Gastroesophageal sphincter (tissue), 4 donors: Measurements from ENCODE around the gene CHD5. TPM values are rescaled to one million over a fixed set of nuclear protein-coding genes. Genes with fewer than 3 reads are reported as not detected.

Experiments used
- ATAC-seq: fragments of 150-250 bp; one replicate; pipeline ENCODE4 v1.9.1; 2016; ENCODE audit warnings: mild to moderate bottlenecking, moderate library complexity
- H3K27ac ChIP-seq, 4 donors: fragments of 200-600 bp; sonication (generic) in 3 of 4; 1 replicate in 3 of 4; 2 replicates in 1 of 4; pipeline ENCODE4 v1.5.1; 2016 to 2019
- H3K27me3 ChIP-seq: fragments of 200-600 bp; sonication (generic); one replicate; pipeline ENCODE4 v1.5.1; 2019
- H3K36me3 ChIP-seq, 2 donors: fragments of 200-600 bp; sonication (generic); one replicate each; pipeline ENCODE4 v1.5.1; 2019; ENCODE audit warnings: control low read depth in 1 of 2
- H3K4me1 ChIP-seq, 3 donors: fragments of 200-600 bp; sonication (generic); 1 replicate in 2 of 3; 2 replicates in 1 of 3; pipeline ENCODE4 v1.5.1; 2016 to 2019; ENCODE audit warnings: control low read depth in 2 of 3
- H3K4me3 ChIP-seq, 2 donors: fragments of 200-600 bp; sonication (generic); one replicate each; pipeline ENCODE4 v1.5.1; 2019; ENCODE audit warnings: mild to moderate bottlenecking in 1 of 2, moderate library complexity in 1 of 2
- H3K9me3 ChIP-seq, 3 donors: fragments of 200-600 bp; sonication (generic); one replicate each; pipeline ENCODE4 v1.5.1; 2017 to 2019; ENCODE audit warnings: control low read depth in 2 of 3
- CTCF ChIP-seq, 4 experiments: fragments of 200-600 bp in 2 of 4; fragments of 450-650 bp in 2 of 4; sonication (generic) in 1 of 4; IDR thresholded peaks; one replicate each; pipeline ENCODE4 v1.5.1; 2017 to 2019; ENCODE audit warnings: antibody characterized with exemption in 4 of 4, mild to moderate bottlenecking in 2 of 4, moderate library complexity in 2 of 4
- EP300 ChIP-seq: sonication (generic); formaldehyde crosslinking; IDR thresholded peaks from one replicate; pipeline ENCODE4 v1.6.1; 2017; ENCODE audit warnings: antibody characterized with exemption, mild to moderate bottlenecking
- POLR2A ChIP-seq, 2 donors: fragments of 450-650 bp; IDR thresholded peaks; one replicate each; pipeline ENCODE4 v1.6.1; 2017; ENCODE audit warnings: antibody characterized with exemption in 2 of 2, mild to moderate bottlenecking in 2 of 2, moderate library complexity in 1 of 2
- POLR2AphosphoS5 ChIP-seq: sonication (generic); formaldehyde crosslinking; IDR thresholded peaks from one replicate; pipeline ENCODE4 v1.6.1; 2017; ENCODE audit warnings: antibody characterized with exemption
- WGBS, 2 donors: methylation state at CpG; one replicate each; pipeline ENCODE4 v1.1.5; 2018; ENCODE audit warnings: low coverage in 1 of 2; 5-methylcytosine and 5-hydroxymethylcytosine counted together
- total RNA-seq, 4 donors: library from RNA; depleted of rRNA; stranded (reverse); fragments of >200 nt; gene quantifications; one replicate each; pipeline ENCODE4 v1.1.0, GENCODE V29; 2016

CHD5 gene
- total RNA-seq, 4 donors from 2014 or later, result 4.4 to 34.9 (median 9.2) TPM

- Histone ChIP-seq H3K36me3 (peaks cover 0 to 10% of the 10 kb centered on the region in 2 donors), H3K27ac (no peak overlapping the region), H3K4me1 (no peaks in the 10 kb centered on the region), H3K27me3 (peaks cover 6% of the 10 kb centered on the region), H3K9me3 (no peaks in the 10 kb centered on the region), H3K4me3 (no peak overlapping the region)
- WGBS, 2 donors, result 40% methylated on average over 1 of the region's 21 CpGs; no CpG with 5 or more reads in 1 of the 2 donors
- no peak for ATAC-seq
- TF ChIP-seq POLR2AphosphoS5 (no peak), EP300 (no peak), POLR2A (IDR thresholded peaks at IDR 0.05) (no peak), CTCF (IDR thresholded peaks at IDR 0.05) (no peak)
Measured at GRCh38 chr1:6094801-6095505, 85.2 kb downstream of the CHD5 start.

- H3K4me1 ChIP-seq, result no peaks in the 10 kb centered on the region
- H3K27ac ChIP-seq, result no peak overlapping the region
- no peaks in the 10 kb centered on the region for H3K27me3 ChIP-seq
- H3K4me3 ChIP-seq, result no peak overlapping the region
- WGBS, 2 donors, result 71 to 84% methylated on average over 3 to 5 of the region's 19 CpGs
- TF ChIP-seq POLR2A (IDR thresholded peaks at IDR 0.05) (no peak), EP300 (no peak), POLR2AphosphoS5 (no peak), CTCF (IDR thresholded peaks at IDR 0.05) (no peak)
- no peaks in the 10 kb centered on the region for H3K9me3 ChIP-seq
- ATAC-seq, result no peak
- peaks cover 0 to 10% of the 10 kb centered on the region in 2 donors for H3K36me3 ChIP-seq
Measured at GRCh38 chr1:6094246-6094645, 85.9 kb downstream of the CHD5 start.

GRCh38 chr1:6093611-6094010 is 86.5 kb downstream of the CHD5 start:
- no peak for ATAC-seq
- H3K9me3 ChIP-seq, result no peaks in the 10 kb centered on the region
- H3K4me3 ChIP-seq, result no peak overlapping the region
- no peak overlapping the region for H3K27ac ChIP-seq
- H3K4me1 ChIP-seq, result no peaks in the 10 kb centered on the region
- H3K36me3 ChIP-seq, result peaks cover 0 to 14% of the 10 kb centered on the region in 2 donors
- no peaks in the 10 kb centered on the region for H3K27me3 ChIP-seq
- TF ChIP-seq EP300, result no peak
- no peak for TF ChIP-seq POLR2AphosphoS5
- no peak for TF ChIP-seq POLR2A (IDR thresholded peaks at IDR 0.05)
- no peak for TF ChIP-seq CTCF (IDR thresholded peaks at IDR 0.05)
- 94 to 100% methylated on average over 1 to 4 of the region's 9 CpGs for WGBS, 2 donors

- Histone ChIP-seq H3K9me3 (no peaks in the 10 kb centered on the region), H3K4me3 (no peak overlapping the region), H3K27me3 (no peaks in the 10 kb centered on the region), H3K27ac (no peak overlapping the region), H3K4me1 (no peaks in the 10 kb centered on the region), H3K36me3 (peaks cover 0 to 14% of the 10 kb centered on the region in 2 donors)
- TF ChIP-seq EP300 (no peak), POLR2A (IDR thresholded peaks at IDR 0.05) (no peak), CTCF (IDR thresholded peaks at IDR 0.05) (no peak), POLR2AphosphoS5 (no peak)
- WGBS, 2 donors, result 76 to 79% methylated on average over 6 to 10 of the region's 10 CpGs
- no peak for ATAC-seq
Measured at GRCh38 chr1:6093071-6093470, 87.0 kb downstream of the CHD5 start.

GRCh38 chr1:6092211-6092610 is 87.9 kb downstream of the CHD5 start:
- 83% methylated on average over 1 of the region's 10 CpGs; no CpG with 5 or more reads in 1 of the 2 donors for WGBS, 2 donors
- no peak for ATAC-seq

More at GRCh38 chr1:6092211-6092610, 87.9 kb downstream of the CHD5 start:
- Histone ChIP-seq H3K4me3 (no peak overlapping the region), H3K27ac (no peak overlapping the region), H3K36me3 (peaks cover 0 to 14% of the 10 kb centered on the region in 2 donors), H3K9me3 (no peaks in the 10 kb centered on the region), H3K27me3 (no peaks in the 10 kb centered on the region), H3K4me1 (no peaks in the 10 kb centered on the region)
- no peak for TF ChIP-seq POLR2AphosphoS5
- no peak for TF ChIP-seq EP300
- TF ChIP-seq POLR2A (IDR thresholded peaks at IDR 0.05), result no peak
